HG02571 (cell line): ENCODE results near the gene SHISA7.

ENCODE experiments used
- ATAC-seq: cut with Tn5 transposase; IDR thresholded peaks from one replicate; pipeline ENCODE4 v1.9.1; 2021; ENCODE audit warnings: mild to moderate bottlenecking, moderate library complexity; ENCODE audit not compliant: unreplicated experiment

Gene SHISA7

GRCh38 chr19:55443045-55443823 is at the start of gene SHISA7:
Gene SHISA7, minus strand, starts transcription at chr19:55443300. Its CDS starts 437 bp downstream, at chr19:55442863.
- ATAC-seq = no peak

GRCh38 chr19:55492362-55492944 is 49.4 kb upstream of the SHISA7 start:
- ATAC-seq = no peak

GRCh38 chr19:55491546-55492360 is 48.7 kb upstream of the SHISA7 start:
- no peak for ATAC-seq

- no peak for ATAC-seq
Observed at GRCh38 chr19:55490478-55491432, 47.7 kb upstream of the SHISA7 start.

GRCh38 chr19:55489711-55490477 is 46.8 kb upstream of the SHISA7 start:
- no peak for ATAC-seq

GRCh38 chr19:55488986-55489710 is 46.0 kb upstream of the SHISA7 start:
- ATAC-seq = no peak

GRCh38 chr19:55487924-55488687 is 45.0 kb upstream of the SHISA7 start, which contains the start of gene SSC5D:
Gene SSC5D, plus strand, starts transcription at chr19:55488436. Its CDS starts 154 bp downstream, at chr19:55488590.
- no peak for ATAC-seq

GRCh38 chr19:55486971-55487923 is 44.1 kb upstream of the SHISA7 start:
- ATAC-seq = no peak

GRCh38 chr19:55486043-55486970 is 43.2 kb upstream of the SHISA7 start:
- no peak for ATAC-seq

GRCh38 chr19:55485439-55486011 is 42.4 kb upstream of the SHISA7 start:
- no peak for ATAC-seq

- ATAC-seq = peak; percentile 49
Observed at GRCh38 chr19:55484593-55485438, 41.7 kb upstream of the SHISA7 start, which contains the start of gene NAT14. Gene NAT14, plus strand, starts transcription at chr19:55485188. Its CDS starts 521 bp downstream, at chr19:55485709.

- no peak for ATAC-seq
Observed at GRCh38 chr19:55483706-55484592, 40.8 kb upstream of the SHISA7 start.

GRCh38 chr19:55482967-55483705 is 40.0 kb upstream of the SHISA7 start:
- ATAC-seq = no peak
